Glutamatergic neuron (in vitro differentiated cells): Measurements from ENCODE around the gene DGKB. TPM values are rescaled to one million over a fixed set of nuclear protein-coding genes. Genes with fewer than 3 reads are reported as not detected.
"Not testable (repeated sequence)": the region's sequence is repeated elsewhere in the genome, so short reads cannot be mapped to it uniquely, and the experiment has no call there.

Source experiments
- DNase-seq: peaks from one replicate; pipeline ENCODE4 v3.0.0; 2022
- H3K27ac Mint-ChIP-seq: one replicate; pipeline ENCODE4 v1.8.0; 2020; ENCODE audit warnings: mild to moderate bottlenecking, mixed read lengths, inconsistent platforms; ENCODE audit not compliant: unreplicated experiment
- H3K27me3 Mint-ChIP-seq: one replicate; pipeline ENCODE4 v1.8.0; 2020; ENCODE audit warnings: mild to moderate bottlenecking, moderate library complexity, mixed read lengths, inconsistent platforms; ENCODE audit not compliant: unreplicated experiment
- H3K36me3 Mint-ChIP-seq: one replicate; pipeline ENCODE4 v1.8.0; 2020; ENCODE audit warnings: mild to moderate bottlenecking, mixed read lengths, inconsistent platforms; ENCODE audit not compliant: unreplicated experiment
- H3K4me1 Mint-ChIP-seq: one replicate; pipeline ENCODE4 v1.8.0; 2020; ENCODE audit warnings: mild to moderate bottlenecking, low read depth, mixed read lengths, inconsistent platforms; ENCODE audit not compliant: unreplicated experiment
- H3K4me3 Mint-ChIP-seq: one replicate; pipeline ENCODE4 v1.8.0; 2020; ENCODE audit warnings: mild to moderate bottlenecking, mixed read lengths, inconsistent platforms; ENCODE audit not compliant: unreplicated experiment
- H3K9me3 Mint-ChIP-seq: one replicate; pipeline ENCODE4 v1.8.0; 2020; ENCODE audit warnings: mild to moderate bottlenecking, moderate library complexity, mixed read lengths, inconsistent platforms; ENCODE audit not compliant: unreplicated experiment
- total RNA-seq: library from RNA; stranded (reverse); fragmentation: NEBNext Ultra II Directional; extraction: Animal tissue kit (Norgen Biotek cat#: 25700); gene quantifications from one replicate; pipeline ENCODE4 v1.2.1, GENCODE V29; 2021; ENCODE audit not compliant: unreplicated experiment
- TF ChIP-seq, protein P1 (sequence below): fragments of 200-600 bp; sonication (generic); IDR thresholded peaks from one replicate; pipeline ENCODE4 v1.5.0; 2021; ENCODE audit not compliant: partially characterized antibody, unreplicated experiment

Gene DGKB
- total RNA-seq, 1 donor from 2014 or later, result 57.8 TPM

DNA sequence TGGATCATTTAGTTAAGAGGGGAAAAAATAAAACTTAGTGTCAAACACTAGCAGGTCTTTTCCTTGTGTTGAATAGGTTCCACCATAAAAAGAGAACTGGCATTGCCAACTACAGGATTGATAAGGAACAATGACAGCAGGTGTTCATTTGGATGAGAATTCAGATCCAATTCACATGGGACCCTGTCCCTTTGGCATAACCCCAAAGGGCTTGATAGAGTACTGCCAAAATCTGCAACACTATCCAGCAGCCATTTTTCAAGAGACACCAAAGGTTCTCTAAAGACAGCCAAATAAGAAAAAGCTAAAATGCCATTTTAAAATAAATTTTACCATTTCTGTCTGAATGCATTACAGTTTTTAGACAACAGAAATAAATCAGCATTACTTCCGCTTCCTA is 422.3 kb downstream of the DGKB start:
- no peak for DNase-seq
- Mint-ChIP-seq H3K4me1 (peaks cover 9% of the 10 kb centered on the region), H3K27ac (no peak overlapping the region), H3K27me3 (no peaks in the 10 kb centered on the region), H3K9me3 (no peaks in the 10 kb centered on the region), H3K4me3 (no peak overlapping the region), H3K36me3 (no peaks in the 10 kb centered on the region)
- TF ChIP-seq, protein P1, sequence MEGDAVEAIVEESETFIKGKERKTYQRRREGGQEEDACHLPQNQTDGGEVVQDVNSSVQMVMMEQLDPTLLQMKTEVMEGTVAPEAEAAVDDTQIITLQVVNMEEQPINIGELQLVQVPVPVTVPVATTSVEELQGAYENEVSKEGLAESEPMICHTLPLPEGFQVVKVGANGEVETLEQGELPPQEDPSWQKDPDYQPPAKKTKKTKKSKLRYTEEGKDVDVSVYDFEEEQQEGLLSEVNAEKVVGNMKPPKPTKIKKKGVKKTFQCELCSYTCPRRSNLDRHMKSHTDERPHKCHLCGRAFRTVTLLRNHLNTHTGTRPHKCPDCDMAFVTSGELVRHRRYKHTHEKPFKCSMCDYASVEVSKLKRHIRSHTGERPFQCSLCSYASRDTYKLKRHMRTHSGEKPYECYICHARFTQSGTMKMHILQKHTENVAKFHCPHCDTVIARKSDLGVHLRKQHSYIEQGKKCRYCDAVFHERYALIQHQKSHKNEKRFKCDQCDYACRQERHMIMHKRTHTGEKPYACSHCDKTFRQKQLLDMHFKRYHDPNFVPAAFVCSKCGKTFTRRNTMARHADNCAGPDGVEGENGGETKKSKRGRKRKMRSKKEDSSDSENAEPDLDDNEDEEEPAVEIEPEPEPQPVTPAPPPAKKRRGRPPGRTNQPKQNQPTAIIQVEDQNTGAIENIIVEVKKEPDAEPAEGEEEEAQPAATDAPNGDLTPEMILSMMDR, result no peak

DNA sequence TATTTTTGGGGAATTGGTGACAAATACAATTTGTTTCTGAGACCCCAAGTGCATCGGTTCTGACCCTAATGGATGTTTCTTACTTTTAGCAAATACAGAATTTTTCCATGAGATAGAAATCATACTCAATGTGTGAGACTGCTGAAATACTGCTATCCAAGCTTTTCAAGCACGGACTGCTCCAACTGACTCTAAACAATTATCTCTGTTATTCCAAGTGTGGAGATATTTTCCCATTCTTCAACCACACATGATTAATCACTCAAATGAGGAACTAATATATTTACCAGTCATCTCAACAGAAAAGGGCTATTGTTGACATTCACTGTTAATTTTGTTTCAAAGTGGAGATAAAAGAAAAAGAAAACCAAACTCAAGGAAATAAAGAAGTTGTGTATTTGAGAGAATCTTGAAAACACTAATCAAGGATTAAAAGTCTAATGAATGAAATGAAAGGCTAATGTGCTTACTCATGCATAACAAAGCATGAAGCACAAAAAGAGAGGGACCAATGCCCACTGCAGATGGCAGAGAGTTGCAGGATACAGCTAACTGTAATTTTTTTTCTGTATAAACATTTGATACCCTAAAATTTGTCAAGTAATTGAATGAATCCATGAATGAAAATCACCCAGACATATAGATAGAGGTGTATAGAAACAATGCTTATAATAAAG is 423.6 kb downstream of the DGKB start:
- H3K36me3 Mint-ChIP-seq, result peaks cover 4% of the 10 kb centered on the region
- H3K4me1 Mint-ChIP-seq, result peaks cover 9% of the 10 kb centered on the region
- H3K4me3 Mint-ChIP-seq, result no peak overlapping the region
- TF ChIP-seq, protein P1, result no peak
- peaks cover 1% of the 10 kb centered on the region for H3K9me3 Mint-ChIP-seq
- no peak overlapping the region for H3K27ac Mint-ChIP-seq
- H3K27me3 Mint-ChIP-seq, result no peaks in the 10 kb centered on the region
- no peak for DNase-seq

DNA sequence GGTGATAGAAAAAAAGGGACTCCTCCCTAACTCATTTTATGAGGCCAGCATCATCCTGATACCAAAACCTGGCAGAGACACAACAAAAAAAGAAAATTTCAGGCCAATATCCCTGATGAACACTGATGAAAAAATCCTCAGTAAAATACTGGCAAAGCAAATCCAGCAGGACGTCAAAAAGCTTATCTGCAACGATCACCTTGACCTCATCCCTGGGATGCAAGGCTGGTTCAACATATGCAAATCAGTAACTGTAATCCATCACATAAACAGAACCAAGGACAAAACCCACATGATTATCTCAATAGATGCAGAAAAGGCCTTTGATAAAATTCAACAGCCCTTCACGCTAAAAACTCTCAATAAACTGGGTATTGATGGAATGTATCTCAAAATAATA is 440.8 kb downstream of the DGKB start:
- not testable (repeated sequence) for H3K27ac Mint-ChIP-seq, H3K9me3 Mint-ChIP-seq, H3K36me3 Mint-ChIP-seq, H3K4me1 Mint-ChIP-seq, H3K4me3 Mint-ChIP-seq, DNase-seq, H3K27me3 Mint-ChIP-seq

DNA sequence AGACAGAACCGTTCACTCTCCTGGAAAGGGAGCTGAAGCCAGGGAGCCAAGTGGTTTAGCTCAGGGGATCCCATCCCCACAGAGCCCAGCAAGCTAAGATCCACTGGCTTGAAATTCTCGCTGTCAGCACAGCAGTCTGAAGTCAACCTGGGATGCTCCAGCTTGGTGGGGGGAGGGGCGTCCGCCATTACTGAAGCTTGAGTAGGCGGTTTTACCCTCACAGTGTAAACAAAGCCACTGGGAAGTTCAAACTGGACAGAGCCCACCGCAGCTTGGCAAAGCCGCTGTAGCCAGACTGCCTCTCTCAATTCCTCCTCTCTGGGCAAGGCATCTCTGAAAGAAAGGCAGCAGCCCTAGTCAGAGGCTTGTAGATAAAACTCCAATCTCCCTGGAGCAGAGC is 443.7 kb downstream of the DGKB start:
- H3K36me3 Mint-ChIP-seq, H3K4me3 Mint-ChIP-seq, H3K9me3 Mint-ChIP-seq, H3K4me1 Mint-ChIP-seq, H3K27me3 Mint-ChIP-seq, H3K27ac Mint-ChIP-seq: not testable (repeated sequence)
- DNase-seq, result peak; percentile 16

DNA sequence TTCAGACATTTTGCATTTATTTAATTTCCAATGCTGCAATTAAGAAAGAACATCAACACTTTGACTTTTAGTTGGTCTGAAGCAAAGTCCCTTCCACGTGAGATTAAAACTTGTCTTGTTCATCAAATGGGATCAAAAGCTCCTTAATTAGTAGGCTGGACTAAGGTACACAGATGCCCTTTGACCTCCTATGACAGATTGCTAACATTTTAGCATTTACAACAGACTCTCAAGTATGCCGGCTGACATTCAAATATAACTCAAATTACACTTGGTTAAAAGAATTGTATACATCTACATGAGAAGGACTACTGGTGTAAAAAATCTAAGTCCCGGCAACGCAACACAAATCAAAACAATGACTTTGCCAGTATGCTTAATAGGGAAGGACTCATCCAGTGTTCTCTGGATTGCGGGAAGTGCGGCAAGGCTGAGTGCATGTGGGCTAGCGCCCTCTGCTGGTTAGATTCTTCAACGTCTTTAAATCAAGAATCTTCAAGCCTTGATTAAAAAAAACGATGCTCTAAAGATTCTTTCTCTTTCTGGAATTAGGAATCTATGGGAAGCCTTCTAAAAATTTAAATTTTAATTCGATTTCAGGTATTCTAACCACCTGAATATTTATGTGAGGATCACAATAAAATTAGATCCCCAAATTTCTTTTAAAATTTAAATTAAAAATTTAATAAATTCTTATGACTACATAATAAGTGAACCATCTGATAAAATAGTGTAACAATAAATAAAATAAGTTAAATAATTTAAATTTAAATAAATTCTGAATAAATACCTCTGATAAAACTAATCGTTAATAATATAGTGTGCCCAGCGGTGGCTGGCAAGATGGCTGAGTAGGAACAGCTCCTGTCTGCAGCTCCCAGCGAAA is 444.7 kb downstream of the DGKB start:
- TF ChIP-seq, protein P1, result peak; percentile 98
- H3K36me3 Mint-ChIP-seq, result no peaks in the 10 kb centered on the region
- peaks cover 8% of the 10 kb centered on the region for H3K4me1 Mint-ChIP-seq
- H3K27ac Mint-ChIP-seq, result peak overlapping the region; percentile 60
- H3K4me3 Mint-ChIP-seq, result peak overlapping the region; percentile 53
- no peaks in the 10 kb centered on the region for H3K9me3 Mint-ChIP-seq
- DNase-seq, result peak; percentile 69
- H3K27me3 Mint-ChIP-seq, result peaks cover under 1% of the 10 kb centered on the region

DNA sequence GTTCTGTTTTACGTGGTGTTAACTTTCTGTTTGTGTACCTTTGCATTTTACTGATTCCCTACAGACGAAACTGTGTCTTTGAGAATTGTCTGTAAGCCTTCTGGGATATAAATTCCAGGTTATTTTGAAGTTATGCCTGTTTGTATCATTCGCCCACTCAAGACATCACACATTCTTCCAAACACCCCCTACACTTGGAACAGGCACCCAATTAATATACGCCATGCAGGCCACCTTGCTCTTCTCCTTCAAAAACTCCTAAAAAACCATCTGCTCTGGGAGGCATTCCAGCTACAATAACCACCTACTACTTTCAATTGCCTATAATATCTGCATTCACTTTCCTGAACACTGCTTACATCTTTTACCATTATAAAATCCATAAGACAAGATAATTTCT is 453.3 kb downstream of the DGKB start:
- no peak overlapping the region for H3K4me3 Mint-ChIP-seq
- TF ChIP-seq, protein P1, result no peak
- no peaks in the 10 kb centered on the region for H3K36me3 Mint-ChIP-seq
- H3K4me1 Mint-ChIP-seq, result no peaks in the 10 kb centered on the region
- no peak for DNase-seq
- no peaks in the 10 kb centered on the region for H3K9me3 Mint-ChIP-seq
- H3K27me3 Mint-ChIP-seq, result peaks cover 4% of the 10 kb centered on the region
- no peak overlapping the region for H3K27ac Mint-ChIP-seq
